WERI-Rb-1 (cell line): ENCODE results near the gene HDAC4.

Experiments used
- DNase-seq: peaks from one replicate; pipeline ENCODE4 v3.0.0-alpha.2; 2020
- H3K27ac ChIP-seq: fragments of 250-450 bp; sonication (Bioruptor Pico); 2 replicates; pipeline ENCODE4 v1.5.1; 2020; ENCODE audit warnings: mild to moderate bottlenecking, moderate library complexity
- H3K27me3 ChIP-seq: fragments of 250-450 bp; sonication (Bioruptor Pico); 2 replicates; pipeline ENCODE4 v1.5.1; 2021; ENCODE audit warnings: mild to moderate bottlenecking, low read depth, moderate library complexity; ENCODE audit not compliant: insufficient read depth, severe bottlenecking
- H3K36me3 ChIP-seq: fragments of 250-450 bp; sonication (Bioruptor Pico); 2 replicates; pipeline ENCODE4 v1.5.1; 2020; ENCODE audit warnings: mild to moderate bottlenecking, moderate library complexity
- H3K4me3 ChIP-seq: 2 replicates; pipeline ENCODE4 v1.5.1; 2011; ENCODE audit warnings: low read depth, mild to moderate bottlenecking, control low read depth, low read length
- H3K9me3 ChIP-seq: fragments of 250-450 bp; sonication (Bioruptor Pico); 2 replicates; pipeline ENCODE4 v1.5.1; 2021; ENCODE audit warnings: mild to moderate bottlenecking, moderate library complexity; ENCODE audit not compliant: severe bottlenecking
- CTCF ChIP-seq: IDR thresholded peaks from 2 replicates; pipeline ENCODE4 v1.5.1; 2011; ENCODE audit warnings: low read depth, mild to moderate bottlenecking, control low read depth, inconsistent platforms, low read length

The HDAC4 gene

DNA sequence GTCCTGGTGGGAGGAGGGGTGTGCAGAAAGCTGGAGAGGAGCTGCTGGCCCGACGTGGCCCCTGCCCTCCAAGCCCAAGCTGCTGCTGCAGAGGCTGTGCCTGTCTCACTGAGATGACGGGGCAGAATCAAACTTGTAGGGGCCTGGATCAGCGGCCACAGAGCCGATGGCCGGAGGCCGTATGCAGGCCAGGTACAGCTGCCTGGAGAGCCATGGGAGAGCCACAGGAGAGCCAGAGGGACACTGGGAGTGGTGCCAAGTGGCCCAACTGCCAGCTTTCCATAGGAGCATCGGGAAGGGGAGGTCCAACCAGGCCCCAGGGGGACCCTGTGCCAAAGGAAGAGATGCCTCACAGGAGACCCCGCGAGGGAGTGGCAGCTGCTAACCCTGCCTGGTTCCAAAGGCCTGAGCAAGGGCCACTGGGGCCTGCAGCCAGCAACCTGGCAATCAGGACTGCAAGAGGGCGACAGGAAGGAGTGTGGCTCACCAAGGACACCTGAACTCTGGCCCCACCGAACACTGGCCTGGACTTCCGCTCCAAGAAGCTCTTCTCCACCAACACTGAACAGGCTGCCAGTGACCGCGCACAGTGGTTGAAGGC is 70.7 kb downstream of the HDAC4 start:
- Histone ChIP-seq H3K27ac (no peak overlapping the region), H3K36me3 (no peaks in the 10 kb centered on the region), H3K9me3 (no peaks in the 10 kb centered on the region), H3K27me3 (no peaks in the 10 kb centered on the region), H3K4me3 (no peak overlapping the region)
- no peak for DNase-seq
- no peak for TF ChIP-seq CTCF

DNA sequence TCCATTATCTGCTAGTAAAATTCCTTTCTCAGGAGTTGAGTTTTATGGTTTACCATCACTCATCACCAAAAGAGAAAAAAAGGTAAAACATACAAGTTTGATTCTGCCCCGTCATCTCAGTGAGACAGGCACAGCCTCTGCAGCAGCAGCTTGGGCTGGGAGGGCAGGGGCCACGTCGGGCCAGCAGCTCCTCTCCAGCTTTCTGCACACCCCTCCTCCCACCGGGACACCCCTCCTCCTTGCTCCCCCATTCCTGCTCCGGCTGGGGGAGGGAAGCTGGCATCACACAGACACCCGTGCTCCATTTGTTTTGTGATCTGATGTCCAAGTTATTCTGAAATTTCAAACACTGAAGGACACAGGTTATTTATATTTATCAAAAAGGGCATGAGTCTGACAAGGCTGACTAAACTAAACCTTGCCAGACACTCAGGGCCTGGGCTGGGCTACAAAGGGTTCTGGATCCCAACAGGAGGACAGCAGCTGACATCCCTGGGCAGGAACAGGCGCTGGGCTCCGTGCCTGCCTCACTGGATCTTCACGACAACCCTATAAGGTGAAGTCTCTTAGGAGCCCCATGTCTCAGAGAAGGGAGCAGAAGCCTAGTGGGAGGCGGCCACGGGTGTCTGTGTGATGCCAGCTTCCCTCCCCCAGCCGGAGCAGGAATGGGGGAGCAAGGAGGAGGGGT is 71.4 kb downstream of the HDAC4 start:
- TF ChIP-seq CTCF: no peak
- Histone ChIP-seq H3K27me3 (no peaks in the 10 kb centered on the region), H3K36me3 (no peaks in the 10 kb centered on the region), H3K4me3 (no peak overlapping the region), H3K27ac (no peak overlapping the region), H3K9me3 (no peaks in the 10 kb centered on the region)
- DNase-seq: no peak

GRCh38 chr2:239328351-239329191 is 72.2 kb downstream of the HDAC4 start:
- H3K36me3 ChIP-seq: no peaks in the 10 kb centered on the region
- no peaks in the 10 kb centered on the region for H3K27me3 ChIP-seq
- no peaks in the 10 kb centered on the region for H3K9me3 ChIP-seq
- DNase-seq: no peak
- H3K4me3 ChIP-seq: no peak overlapping the region
- H3K27ac ChIP-seq: no peak overlapping the region
- no peak for TF ChIP-seq CTCF

GRCh38 chr2:239327536-239328350 is 73.1 kb downstream of the HDAC4 start:
- H3K27me3 ChIP-seq: no peaks in the 10 kb centered on the region
- TF ChIP-seq CTCF: no peak
- no peaks in the 10 kb centered on the region for H3K9me3 ChIP-seq
- DNase-seq: no peak
- no peaks in the 10 kb centered on the region for H3K36me3 ChIP-seq
- no peak overlapping the region for H3K27ac ChIP-seq
- H3K4me3 ChIP-seq: no peak overlapping the region

- no peaks in the 10 kb centered on the region for H3K9me3 ChIP-seq
- no peak overlapping the region for H3K4me3 ChIP-seq
- no peak for TF ChIP-seq CTCF
- no peaks in the 10 kb centered on the region for H3K27me3 ChIP-seq
- H3K36me3 ChIP-seq: no peaks in the 10 kb centered on the region
- DNase-seq: no peak
- H3K27ac ChIP-seq: no peak overlapping the region
Measured at GRCh38 chr2:239326831-239327535, 73.8 kb downstream of the HDAC4 start.
